Stimulated activated CD4-positive, alpha-beta T cell treated with anti-CD3 and anti-CD28 coated beads, TNF-alpha, amount 100 ng/mL, for 1 hour (primary cell): ENCODE measurements around the gene ABCC6.
"Not testable (repeated sequence)": the region's sequence is repeated elsewhere in the genome, so short reads cannot be mapped to it uniquely, and the experiment has no call there.

Source experiments
- DNase-seq, 3 donors: peaks; one replicate each; pipeline ENCODE4 v3.0.0-alpha.2; 2020; ENCODE audit warnings: low read depth in 3 of 3, low spot score in 1 of 3

ABCC6 gene

DNA sequence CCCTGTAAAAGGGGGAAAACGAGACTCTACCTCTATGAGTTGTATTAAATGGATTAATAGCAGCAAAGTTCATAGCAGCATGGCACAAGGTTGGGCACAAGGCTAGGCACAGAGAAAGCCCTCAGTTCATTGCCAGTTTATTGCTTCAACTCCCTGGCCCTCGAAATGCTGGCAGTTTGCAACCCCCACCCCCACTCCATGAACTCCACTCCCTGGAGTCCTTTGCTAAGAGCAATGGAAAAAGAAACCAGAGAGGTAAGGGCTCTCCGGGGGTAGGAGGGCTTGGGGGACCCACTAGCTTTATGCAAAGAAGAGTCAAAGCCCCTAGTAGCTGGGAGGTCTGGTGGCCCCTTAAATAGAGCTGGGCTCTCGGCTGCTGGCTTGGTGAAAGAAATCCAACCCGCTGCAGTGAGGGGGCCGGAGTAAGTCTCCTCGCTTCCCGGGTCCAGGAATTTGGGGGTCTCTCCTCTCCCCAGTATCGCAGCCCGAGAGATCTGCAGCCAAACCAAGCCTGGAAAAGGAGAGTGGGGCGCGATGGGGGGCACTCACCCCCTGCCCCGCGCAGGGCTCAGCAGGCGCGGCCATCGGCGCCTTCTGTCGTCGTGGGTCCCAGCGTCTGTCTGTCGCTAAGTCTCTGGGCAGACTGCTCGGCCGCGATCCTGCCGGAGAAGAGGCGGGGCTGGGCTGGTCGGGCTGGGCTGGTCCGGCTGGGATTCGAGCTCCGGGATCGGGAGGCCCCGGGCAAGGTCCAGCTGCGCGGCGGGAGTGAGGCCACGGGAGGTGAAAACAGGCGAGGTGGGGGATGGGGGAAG is at the start of gene ABCC6:
Gene ABCC6, minus strand, starts transcription at position 645 of the 812 bp plus-strand sequence. Its CDS starts 60 bp downstream, at position 585.
- DNase-seq, result not testable (repeated sequence)

DNA sequence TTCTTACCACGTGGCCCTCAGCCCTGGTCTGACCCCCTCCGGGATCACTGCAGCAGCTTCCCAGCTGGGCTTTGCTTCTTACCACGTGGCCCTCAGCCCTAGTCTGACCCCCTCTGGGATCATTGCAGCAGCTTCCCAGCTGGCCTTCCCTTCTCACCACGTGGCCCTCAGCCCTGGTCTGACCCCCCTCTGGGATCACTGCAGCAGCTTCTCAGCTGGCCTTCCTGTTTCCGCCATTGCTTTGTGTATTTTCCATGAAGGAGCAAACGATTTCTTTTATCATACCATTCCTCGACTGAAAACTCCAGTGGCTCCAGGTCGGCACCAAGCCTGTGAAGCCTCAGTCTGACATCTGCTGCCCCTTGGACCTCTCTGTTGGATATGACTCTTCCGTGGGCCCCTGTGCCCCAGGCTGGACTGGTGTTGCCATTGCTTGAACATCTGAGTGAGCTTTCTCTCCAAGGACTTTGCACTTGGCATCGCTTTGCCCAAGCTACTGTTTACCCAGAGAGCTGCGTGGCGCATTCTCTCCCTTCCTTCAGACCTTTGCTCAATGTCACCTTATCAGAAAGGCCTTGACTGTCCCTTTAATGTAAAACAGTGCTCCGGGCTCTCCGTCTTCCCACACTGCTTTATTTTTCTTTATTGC is 49.4 kb upstream of the ABCC6 start:
- DNase-seq, result not testable (repeated sequence)

DNA sequence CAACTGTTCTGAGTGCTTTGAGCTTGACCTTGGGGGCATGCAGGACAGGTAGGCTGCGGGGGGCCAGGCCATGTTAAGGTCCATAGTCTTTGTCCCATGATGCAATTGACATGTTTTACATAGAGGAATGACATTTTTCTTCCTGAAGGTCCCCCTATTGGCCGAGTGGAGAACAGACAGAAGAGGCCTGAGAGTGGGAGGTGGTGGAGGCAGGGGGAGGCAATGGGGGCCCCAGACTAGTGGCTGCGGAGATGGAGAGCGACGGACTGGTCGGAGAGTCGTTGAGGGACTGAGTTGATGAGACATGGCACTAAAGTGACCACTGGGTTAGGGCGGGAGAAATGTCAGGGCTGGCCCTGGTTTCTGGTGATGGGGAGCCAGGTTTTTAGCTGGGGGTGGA is 48.4 kb upstream of the ABCC6 start:
- DNase-seq, result not testable (repeated sequence)

DNA sequence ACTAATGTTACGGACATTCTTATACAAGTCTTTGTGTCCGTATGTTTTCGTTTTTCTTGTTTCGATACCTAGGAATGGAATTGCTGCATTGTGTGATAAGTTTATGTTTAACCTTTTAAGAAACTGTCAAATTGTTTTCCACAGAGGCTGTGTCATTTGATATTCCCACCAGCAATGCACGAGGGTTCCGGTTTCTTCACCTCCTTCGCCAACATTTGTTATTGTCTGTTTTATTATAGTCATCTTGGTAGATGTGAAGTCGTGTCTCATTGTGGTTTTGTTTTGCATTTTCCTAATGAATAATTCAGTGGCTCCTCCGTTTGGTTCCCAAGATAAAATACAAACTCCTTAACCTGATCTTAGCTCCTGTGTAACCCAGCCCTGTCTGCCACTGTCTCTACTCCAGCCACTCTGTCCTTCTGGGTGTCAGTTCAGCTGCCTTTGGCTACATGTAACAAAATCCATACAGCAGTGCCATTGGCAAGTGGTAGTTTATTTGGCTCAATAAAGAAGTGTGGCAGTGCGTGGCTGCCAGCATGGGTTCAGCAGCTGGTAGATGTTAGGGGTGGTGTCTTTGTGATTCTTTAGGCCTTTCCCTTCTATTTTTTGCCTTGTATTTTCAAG is 45.0 kb upstream of the ABCC6 start:
- not testable (repeated sequence) for DNase-seq

DNA sequence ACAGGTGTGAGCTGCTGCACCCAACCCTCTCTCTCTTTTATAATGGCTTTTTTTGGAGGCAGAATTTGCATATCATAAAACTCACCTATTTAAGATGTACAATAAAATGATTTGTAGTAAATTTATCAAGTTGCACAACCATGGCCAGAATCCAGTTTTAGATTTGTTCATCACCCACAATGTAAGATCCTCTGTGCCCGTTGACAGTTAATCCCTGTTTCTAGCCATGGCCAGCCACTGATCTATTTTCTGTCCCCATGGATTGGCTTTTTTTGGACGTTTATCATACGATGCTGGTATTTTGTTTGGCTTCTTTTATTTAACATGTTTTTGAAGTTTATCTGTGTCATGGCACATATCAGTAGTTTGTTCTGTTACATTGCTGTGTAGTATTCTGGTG is 44.4 kb upstream of the ABCC6 start:
- DNase-seq, result not testable (repeated sequence)

DNA sequence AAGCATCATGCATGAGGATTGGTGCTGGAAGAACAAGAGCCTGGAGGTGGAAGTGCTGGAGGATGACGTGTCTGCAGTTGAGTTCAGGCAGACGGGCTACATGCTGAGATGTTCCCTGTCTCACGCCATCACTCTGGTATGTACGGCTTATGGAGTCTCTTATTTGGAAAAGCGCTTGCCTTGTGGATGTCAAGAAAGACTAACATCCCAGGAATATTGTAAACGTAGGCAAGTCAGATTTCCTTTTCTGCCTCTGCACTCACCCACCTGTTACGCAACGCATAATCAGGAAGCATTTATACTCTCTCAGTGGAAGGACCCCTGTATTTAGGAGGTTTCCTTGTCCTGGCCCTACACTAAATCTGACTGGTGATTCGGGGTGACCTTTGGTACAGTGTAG is 41.8 kb upstream of the ABCC6 start:
- not testable (repeated sequence) for DNase-seq

DNA sequence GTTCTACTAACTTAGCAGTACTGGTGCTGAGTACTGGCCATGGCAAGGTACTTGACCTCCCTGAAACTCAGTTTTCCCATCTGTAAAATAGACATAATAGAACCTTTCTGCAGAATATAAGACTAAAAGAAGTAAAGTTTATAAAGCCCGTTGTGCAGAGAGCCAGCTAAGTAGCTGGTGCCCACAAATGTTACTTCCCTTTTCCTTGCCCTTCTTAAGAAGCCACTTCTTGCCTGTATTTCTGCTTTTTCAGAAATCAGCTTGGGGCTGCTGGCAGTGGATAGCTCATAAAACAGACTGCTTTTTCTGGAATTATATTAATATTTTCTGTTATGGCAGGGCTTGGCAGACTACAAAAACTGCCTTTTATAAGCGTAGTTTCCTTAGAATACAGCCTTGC is 40.7 kb upstream of the ABCC6 start:
- DNase-seq, result not testable (repeated sequence)

DNA sequence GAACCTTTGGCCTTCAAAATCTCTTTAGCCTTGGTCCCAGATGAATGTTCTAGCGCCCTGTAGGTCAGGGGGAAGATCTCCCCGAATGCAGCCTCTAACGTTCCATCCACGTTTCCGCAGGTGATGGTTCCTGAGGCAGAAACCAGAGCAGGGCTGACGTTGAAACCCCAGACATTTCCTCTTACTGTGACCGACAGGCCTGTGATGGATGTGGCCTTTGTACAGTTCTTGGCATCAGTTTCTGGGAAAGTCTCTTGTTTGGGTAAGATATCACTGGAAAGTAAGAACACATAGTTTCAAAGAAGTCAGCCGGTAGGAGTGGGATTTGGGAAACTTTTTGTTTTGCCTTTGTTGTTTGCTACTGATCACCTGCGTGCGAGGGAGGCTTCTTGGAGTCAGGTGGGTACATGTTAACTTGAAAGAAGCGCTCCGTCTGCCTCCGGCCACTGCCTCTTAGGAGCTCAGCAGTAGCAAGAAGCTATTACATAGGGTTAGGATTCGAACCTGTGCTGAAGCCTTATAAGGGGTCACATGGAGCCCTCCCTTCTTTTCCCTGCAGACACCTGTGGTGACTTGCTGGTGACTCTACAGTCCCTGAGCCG is 39.8 kb upstream of the ABCC6 start:
- DNase-seq, result not testable (repeated sequence)

DNA sequence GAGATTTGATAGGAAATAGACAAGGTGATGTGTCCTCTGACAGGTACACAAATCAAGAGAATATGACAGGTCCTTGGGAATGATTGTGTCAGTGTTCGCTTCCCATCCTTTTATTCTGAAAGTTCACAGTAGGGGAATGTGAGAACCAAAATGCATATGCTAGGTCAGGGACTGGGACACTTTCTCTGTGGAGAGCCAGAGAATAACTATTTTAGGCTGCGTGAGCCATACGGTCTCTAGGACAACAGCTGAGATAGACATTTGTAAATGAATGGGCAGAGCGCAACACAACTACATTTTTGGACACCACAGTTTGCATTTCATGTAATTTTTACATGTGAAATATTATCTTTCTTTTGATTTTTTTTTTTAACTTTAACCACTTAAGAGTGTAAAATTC is 36.7 kb upstream of the ABCC6 start:
- DNase-seq, result not testable (repeated sequence)

DNA sequence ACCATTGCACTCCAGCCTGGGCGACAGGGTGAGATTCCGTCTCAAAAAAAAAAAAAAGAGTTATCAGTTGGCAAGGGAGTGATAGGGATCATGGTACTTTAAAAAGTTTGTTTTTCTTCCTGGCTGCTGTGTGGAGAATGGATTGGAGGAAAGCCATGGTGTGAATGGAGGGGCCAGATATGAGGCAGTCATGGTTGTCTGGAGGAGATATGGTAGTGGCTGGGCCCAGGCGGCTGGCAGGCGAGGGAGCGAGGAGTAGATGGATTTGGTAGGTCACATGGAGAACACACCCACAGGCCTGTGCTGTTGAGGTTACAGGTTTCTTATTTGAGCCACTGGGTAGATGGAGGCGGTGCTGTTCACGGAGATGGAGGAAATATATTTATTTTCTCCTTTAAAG is 35.5 kb upstream of the ABCC6 start:
- not testable (repeated sequence) for DNase-seq

DNA sequence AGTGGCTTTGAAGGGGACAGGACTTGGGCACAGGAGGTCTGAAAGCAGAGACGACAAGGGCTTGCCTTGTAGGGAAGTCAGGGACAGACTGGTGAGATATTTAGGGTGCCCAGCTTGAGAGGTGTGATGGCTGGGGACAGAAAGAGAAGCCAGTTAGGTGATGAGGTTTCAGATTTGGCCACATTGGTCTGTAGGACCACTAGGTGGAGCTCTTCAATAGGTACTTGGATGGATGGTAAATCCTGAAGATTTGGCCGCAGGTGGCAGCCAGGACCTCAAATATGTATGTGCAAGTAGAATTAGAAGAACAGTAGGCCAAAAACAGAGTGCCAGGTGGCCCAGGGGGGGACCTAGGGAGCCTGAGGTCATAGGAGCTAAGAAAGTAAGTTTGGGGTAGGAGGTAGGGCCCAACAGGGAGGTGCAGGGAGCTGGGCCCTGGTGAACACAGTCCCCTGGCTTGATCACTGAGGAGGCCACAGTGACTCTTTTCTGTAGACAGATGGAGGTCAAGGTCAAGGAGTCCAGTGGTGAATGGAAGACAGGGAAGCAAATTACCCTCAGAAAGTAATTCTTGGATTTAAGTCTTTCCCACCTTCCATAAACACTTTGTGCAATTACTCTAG is 34.1 kb upstream of the ABCC6 start:
- not testable (repeated sequence) for DNase-seq

DNA sequence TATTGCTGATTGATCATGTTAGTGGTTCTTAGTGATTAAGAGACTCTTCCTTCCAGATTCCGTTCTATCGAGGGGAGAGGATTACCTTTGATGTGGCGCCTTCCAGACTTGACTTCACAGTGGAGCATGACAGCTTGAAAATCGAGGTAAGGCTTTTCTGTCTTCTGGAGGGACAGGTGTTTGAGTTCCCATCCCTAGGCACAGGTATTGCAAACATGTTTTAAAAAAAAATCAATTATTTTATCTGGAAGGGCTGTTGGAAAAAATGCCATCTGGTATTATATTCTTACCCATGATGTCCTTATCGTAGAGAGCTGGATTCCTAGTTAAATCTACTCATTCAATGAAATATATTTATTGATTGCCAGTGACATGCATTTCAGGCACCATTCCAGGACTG is 29.1 kb upstream of the ABCC6 start:
- not testable (repeated sequence) for DNase-seq

DNA sequence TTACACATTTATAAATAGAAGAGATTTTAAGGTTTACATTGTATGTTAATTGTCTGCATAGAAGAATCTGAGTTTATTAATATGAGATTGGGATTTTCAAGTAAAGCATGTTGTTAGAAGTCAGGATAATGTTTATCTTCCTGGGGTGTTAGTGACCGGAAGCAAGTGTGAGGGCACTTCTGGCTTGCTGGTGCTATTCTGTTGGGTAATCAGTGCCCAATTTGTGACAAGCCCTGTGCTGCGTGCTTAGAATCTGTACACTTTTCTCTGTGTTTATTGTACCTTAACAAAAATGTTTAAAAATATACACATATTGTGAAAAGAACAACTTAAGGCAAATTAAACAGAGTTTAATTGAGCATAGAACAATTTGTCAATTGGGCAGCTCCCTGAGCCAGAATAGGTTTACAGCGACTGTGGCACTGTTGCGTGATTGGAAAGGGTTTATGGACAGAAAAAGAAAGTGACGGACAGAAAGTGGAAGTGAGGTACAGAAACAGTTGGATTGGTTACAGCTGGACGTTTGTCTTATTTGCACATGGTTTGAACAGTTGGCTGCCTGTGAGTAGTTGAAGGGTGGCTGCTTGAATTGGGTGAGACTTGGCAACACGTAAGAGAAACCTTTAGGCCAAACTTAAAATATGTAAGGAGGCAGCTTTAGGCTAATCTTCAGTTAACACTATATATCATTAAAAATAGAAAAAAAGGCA is 26.5 kb upstream of the ABCC6 start:
- not testable (repeated sequence) for DNase-seq

DNA sequence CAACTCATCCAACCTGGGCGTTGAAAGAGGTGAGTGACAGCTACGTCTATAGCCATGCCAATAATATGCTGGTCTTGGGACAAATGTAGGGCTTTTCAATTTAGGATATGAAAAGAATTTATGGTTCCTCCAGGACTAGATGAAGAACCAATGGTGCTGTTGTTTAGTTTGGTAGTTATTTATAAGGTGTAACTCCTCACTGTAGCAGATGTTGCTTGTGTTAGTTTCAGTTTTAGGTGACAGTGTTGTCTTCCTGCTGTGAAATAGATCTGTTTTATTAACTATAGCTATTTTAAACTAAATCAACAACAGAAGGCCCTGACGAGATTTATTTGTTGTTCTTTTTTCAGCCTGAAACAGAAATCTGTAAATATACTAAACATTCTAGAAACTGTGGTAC is 24.1 kb upstream of the ABCC6 start:
- not testable (repeated sequence) for DNase-seq

DNA sequence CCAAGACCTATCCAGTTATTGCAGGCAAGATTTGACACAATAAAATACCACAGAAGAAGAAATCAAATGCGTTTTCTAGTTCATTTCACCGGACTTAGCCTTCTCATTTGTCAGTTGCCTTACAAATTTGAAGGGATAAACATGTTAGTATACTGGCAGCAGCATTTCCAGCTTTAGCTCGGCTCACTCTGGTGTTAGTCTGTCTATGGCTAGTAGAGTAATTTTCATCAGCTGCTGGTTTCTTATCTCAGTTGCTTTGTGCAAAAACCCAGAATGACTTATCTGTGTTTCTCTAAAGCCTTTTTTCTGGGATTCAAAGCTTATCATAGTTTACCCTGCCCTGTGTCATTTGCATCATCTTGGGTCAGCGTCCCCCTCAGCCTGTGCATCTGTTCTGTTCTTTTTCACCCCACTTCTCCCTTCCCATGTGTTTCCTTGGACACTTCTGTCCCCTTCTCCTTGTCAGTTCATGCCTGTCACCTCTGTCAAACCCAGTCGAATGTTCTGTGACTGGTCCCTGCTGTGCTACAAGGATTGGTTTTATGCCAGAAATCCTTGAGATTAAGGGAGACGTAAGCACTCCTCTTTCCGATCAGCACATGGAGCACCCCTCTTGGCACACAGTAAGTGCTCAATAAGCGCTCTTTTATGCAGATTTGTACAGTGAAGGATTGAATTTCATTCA is 23.4 kb upstream of the ABCC6 start:
- not testable (repeated sequence) for DNase-seq

DNA sequence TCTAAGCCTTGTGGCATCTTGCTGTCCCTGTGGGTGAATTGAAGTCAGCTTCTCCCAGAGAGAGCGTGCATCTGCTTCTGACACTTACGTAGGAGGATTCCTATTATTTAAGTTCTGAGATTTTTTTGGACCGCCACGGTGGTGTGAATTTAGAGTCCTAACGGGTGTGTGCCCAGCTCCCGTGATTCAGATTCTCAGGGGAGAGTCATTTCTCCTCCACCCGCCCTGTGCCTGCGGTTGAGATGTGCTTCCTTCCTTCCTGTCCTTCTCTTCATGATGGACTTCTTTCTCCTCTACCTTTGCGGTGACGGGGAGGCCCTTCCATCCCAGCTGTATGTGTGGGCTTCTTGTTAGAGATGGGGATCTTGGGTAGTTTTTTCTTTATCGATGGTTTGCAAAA is 20.6 kb upstream of the ABCC6 start:
- DNase-seq, result not testable (repeated sequence)

DNA sequence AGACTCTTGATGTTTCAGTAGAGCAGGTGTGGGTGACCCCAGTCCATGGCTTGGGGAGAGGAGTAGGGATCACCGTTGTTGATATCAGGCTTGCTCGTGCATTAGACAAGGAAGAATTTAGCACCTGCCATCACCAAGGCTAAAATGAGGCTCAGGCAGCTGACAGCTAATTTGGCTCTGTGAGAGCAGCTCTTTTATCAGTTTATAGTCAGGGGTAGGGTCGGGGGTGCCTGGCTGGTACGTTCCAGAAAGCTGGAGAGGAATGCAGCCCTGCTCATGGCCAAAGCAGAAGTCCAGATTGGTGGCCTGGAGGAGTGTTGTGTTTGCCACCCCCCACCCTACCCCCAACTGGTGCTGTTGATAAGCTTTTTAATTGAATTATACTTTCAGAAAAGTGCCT is 17.4 kb upstream of the ABCC6 start:
- DNase-seq, result not testable (repeated sequence)

DNA sequence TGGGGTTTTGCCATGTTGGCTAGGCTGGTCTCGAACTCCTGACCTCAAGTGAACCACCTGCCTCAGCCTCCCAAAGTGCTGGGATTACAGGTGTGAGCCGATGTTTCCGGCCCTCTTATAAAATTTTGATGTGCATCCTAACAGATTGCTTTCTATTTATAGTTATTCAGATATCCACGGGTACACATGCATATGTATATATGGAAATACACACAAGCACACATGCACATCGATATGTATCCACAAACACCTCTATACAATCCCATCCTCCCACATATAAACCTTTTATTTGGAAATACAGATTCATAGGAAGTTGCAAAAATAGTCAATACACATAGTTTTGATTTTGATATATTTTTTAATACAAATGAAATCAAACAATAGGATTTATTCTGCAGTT is 14.4 kb upstream of the ABCC6 start:
- DNase-seq, result not testable (repeated sequence)

DNA sequence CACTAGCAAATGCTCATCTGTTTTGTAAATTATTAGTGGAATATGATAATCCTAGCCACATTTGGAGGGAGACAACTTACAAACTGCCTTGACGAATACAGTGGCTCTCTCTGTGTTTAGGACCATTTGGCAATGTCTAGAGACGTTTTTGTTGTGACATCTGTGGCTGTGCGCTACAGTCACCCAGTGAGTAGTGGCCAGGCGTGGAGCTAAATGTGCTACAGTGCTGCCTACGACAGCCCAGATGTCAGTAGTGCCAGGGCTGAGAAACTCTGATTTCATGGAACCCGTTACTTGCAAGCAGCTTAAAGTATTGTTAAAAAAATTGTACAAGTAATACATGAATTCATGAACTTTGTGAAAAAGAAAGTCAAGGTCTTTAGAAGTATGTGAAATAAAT is 13.8 kb upstream of the ABCC6 start:
- DNase-seq, result not testable (repeated sequence)

DNA sequence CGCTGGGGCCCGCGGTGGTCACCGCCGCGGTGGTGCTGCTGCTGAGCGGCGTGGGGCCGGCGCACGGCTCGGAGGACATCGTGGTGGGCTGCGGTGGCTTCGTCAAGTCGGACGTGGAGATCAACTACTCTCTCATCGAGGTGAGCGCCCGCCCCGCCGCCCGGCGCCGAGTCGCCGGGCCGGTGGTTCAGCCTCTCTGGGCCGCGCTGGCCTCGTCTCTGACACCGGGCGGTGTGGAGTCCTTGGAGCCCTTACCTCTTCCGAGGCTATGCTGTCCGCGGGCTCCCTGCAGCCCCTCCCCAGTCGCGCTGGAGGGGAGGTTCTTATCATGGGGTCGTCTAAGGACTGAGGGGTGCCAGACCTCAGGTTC is 9.4 kb upstream of the ABCC6 start:
- not testable (repeated sequence) for DNase-seq
